ENCODE results near the gene SNX32. TPM values are rescaled to one million over a fixed set of nuclear protein-coding genes. Genes with fewer than 3 reads are reported as not detected.
A peak's percentile ranks its signal among the peaks of the same experiment; 100 is the strongest.

The SNX32 gene
- total and polyA plus RNA-seq, 9 of the 15 experiments (the other 6 are each of a cell fraction or from before 2014, with no cell fraction given), result 0.03 TPM; not detected in 7

DNA sequence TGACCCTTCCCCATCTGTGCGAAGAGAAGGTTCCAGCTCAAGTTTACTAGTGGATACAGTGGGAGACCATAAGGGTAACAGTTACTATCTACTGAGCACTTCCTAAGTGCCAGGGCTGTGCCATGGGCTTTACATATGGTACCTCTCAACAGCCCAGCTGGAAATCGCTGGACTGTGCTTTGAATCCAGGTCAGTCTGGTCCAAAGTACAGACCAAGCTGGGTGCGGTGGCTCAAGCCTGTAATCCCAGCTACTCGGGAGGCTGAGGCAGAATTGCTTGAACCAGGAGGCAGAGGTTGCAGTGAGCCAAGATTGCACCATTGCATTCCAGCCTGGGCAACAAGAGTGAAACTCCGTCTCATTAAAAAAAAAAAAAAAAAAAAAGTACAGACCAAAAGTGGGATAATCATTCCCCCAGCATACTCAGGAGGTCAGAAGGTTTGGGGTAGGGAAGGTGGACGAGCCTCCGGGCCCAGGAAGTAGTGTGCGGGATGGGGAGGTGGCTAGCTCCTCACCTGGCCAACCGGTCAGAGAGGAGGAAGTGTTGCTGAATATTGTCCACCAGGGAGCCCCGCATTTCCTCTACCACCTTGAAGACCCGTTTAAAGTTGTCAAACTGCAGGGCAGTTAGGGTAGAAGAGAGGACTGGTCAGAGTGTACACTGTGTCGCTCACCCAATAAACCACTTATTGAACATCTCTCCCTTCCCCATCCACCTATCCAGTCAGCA lies 52.2 kb downstream of the SNX32 start:
- peaks cover 50% of the 10 kb centered on the region for H3K36me3 ChIP-seq (ENCODE audit: control insufficient read depth, insufficient read depth, low read length)
- H3K4me1 ChIP-seq (replicated peaks in 1 of 2; ENCODE audit: control insufficient read depth in 2 of 2, insufficient read depth in 2 of 2, low read length in 2 of 2), result peaks cover 15 to 51% of the 10 kb centered on the region in 2 experiments
- POLR2A ChIA-PET, result interaction anchor here (0.7 to 14.4 kb wide), 7 partner anchors 9 to 222 kb away, joined by 3 to 147 read pairs (median 10); partner anchors contain the start of genes CFL1, FOSL1, MUS81 and RNASEH2C

More for the DNA sequence above, 52.2 kb downstream of the SNX32 start:
- no peak for FAIRE-seq
- no peak overlapping the region for H3K4me2 ChIP-seq (ENCODE audit: insufficient read depth, low read length)
- H3K9me3 ChIP-seq (replicated peaks; ENCODE audit: control insufficient read depth, insufficient read depth, low read depth, low read length), result no peaks in the 10 kb centered on the region
- H3K27ac ChIP-seq (ENCODE audit: extremely low read depth, low read depth, low read length), result no peak overlapping the region
- intact Hi-C loops (cut with micrococcal nuclease) (loop anchor here (5.0 kb wide), 2 partner anchors 104 to 174 kb away; partner anchors contain the start of genes AP5B1 and KAT5), in situ Hi-C loops (cut with MboI) (no loop called here)
- ATAC-seq, result no peak
- DNase-seq (ENCODE audit: extremely low read depth in 1 of 4, low spot score in 3 of 4), result no peak
- H3K4me3 ChIP-seq, result no peak overlapping the region
- peak; percentile 42; the same call in 1 of the 2 replicates for TF ChIP-seq ZNF316 (IDR thresholded peaks at IDR 0.05)
- TF ChIP-seq, protein P1, sequence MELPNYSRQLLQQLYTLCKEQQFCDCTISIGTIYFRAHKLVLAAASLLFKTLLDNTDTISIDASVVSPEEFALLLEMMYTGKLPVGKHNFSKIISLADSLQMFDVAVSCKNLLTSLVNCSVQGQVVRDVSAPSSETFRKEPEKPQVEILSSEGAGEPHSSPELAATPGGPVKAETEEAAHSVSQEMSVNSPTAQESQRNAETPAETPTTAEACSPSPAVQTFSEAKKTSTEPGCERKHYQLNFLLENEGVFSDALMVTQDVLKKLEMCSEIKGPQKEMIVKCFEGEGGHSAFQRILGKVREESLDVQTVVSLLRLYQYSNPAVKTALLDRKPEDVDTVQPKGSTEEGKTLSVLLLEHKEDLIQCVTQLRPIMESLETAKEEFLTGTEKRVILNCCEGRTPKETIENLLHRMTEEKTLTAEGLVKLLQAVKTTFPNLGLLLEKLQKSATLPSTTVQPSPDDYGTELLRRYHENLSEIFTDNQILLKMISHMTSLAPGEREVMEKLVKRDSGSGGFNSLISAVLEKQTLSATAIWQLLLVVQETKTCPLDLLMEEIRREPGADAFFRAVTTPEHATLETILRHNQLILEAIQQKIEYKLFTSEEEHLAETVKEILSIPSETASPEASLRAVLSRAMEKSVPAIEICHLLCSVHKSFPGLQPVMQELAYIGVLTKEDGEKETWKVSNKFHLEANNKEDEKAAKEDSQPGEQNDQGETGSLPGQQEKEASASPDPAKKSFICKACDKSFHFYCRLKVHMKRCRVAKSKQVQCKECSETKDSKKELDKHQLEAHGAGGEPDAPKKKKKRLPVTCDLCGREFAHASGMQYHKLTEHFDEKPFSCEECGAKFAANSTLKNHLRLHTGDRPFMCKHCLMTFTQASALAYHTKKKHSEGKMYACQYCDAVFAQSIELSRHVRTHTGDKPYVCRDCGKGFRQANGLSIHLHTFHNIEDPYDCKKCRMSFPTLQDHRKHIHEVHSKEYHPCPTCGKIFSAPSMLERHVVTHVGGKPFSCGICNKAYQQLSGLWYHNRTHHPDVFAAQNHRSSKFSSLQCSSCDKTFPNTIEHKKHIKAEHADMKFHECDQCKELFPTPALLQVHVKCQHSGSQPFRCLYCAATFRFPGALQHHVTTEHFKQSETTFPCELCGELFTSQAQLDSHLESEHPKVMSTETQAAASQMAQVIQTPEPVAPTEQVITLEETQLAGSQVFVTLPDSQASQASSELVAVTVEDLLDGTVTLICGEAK (IDR thresholded peaks at IDR 0.05), result no peak
- TF ChIP-seq, protein P1 (CRISPR knock-in tag; IDR thresholded peaks at IDR 0.05), result no peak
- WGBS (ENCODE audit: insufficient coverage, low coverage, missing lambda C conversion rate), result 80% methylated on average over 10 of the region's 12 CpGs
- H2AFZ ChIP-seq (ENCODE audit: low read depth, low read length), result no peak overlapping the region
- CTCF ChIA-PET (ENCODE audit: low intra/inter-chr PET ratio), result interaction anchor here (0.5 to 1.4 kb wide), 3 partner anchors 11 to 260 kb away, joined by 3 to 5 read pairs (median 4); partner anchors contain the start of gene MUS81
- H3K9ac ChIP-seq (ENCODE audit: insufficient read depth in 1 of 2, low read depth in 2 of 2, low read length in 2 of 2), result no peak overlapping the region
- BruUV-seq (replicated peaks), result no TSS peak
- no peaks in the 10 kb centered on the region for H3K27me3 ChIP-seq (ENCODE audit: control insufficient read depth in 2 of 2, insufficient read depth in 2 of 2, low read length in 2 of 2)
- no peaks in the 10 kb centered on the region for H3K9me1 ChIP-seq (ENCODE audit: control insufficient read depth, insufficient read depth, low read length)
- peaks cover 23% of the 10 kb centered on the region for H3K79me2 ChIP-seq (ENCODE audit: control insufficient read depth, insufficient read depth, low read length)
- peaks cover 3% of the 10 kb centered on the region; the same call in 1 of the 2 replicates for H4K20me1 ChIP-seq (replicated peaks; ENCODE audit: control insufficient read depth, insufficient read depth, low read length)
